SJCRH30 (cell line): ENCODE measurements around the gene PIK3C2A. TPM values are rescaled to one million over a fixed set of nuclear protein-coding genes. Genes with fewer than 3 reads are reported as not detected.
"Not testable (repeated sequence)": the region's sequence is repeated elsewhere in the genome, so short reads cannot be mapped to it uniquely, and the experiment has no call there.

ENCODE experiments used
- DNase-seq, 2 experiments: peaks; one replicate each; pipeline ENCODE4 v3.0.0-alpha.2; 2015 to 2020
- H3K27ac ChIP-seq: fragments of 250-450 bp; sonication (Bioruptor Pico); 2 replicates; pipeline ENCODE4 v1.5.1; 2020; ENCODE audit warnings: mild to moderate bottlenecking, moderate library complexity
- H3K27me3 ChIP-seq: fragments of 250-450 bp; sonication (Bioruptor Pico); 2 replicates; pipeline ENCODE4 v1.5.1; 2020; ENCODE audit warnings: mild to moderate bottlenecking, moderate library complexity
- H3K36me3 ChIP-seq: fragments of 250-450 bp; sonication (Bioruptor Pico); 2 replicates; pipeline ENCODE4 v1.5.1; 2020; ENCODE audit warnings: mild to moderate bottlenecking, moderate library complexity
- H3K4me1 ChIP-seq: fragments of 250-450 bp; sonication (Bioruptor Pico); 2 replicates; pipeline ENCODE4 v1.5.1; 2020; ENCODE audit warnings: mild to moderate bottlenecking, moderate library complexity
- H3K4me3 ChIP-seq: fragments of 250-450 bp; sonication (Bioruptor Pico); 2 replicates; pipeline ENCODE4 v1.5.1; 2020; ENCODE audit warnings: mild to moderate bottlenecking, moderate library complexity
- H3K9me3 ChIP-seq: fragments of 250-450 bp; sonication (Bioruptor Pico); replicated peaks from 2 replicates; pipeline ENCODE4 v1.5.1; 2020; ENCODE audit warnings: mild to moderate bottlenecking, moderate library complexity
- total RNA-seq: library from RNA; depleted of rRNA; stranded (reverse); fragments of >200 nt; shearing (Covaris generic); gene quantifications from 2 replicates; pipeline ENCODE4 v1.2.3, GENCODE V29; 2014; rRNA removed

Gene PIK3C2A, protein sequence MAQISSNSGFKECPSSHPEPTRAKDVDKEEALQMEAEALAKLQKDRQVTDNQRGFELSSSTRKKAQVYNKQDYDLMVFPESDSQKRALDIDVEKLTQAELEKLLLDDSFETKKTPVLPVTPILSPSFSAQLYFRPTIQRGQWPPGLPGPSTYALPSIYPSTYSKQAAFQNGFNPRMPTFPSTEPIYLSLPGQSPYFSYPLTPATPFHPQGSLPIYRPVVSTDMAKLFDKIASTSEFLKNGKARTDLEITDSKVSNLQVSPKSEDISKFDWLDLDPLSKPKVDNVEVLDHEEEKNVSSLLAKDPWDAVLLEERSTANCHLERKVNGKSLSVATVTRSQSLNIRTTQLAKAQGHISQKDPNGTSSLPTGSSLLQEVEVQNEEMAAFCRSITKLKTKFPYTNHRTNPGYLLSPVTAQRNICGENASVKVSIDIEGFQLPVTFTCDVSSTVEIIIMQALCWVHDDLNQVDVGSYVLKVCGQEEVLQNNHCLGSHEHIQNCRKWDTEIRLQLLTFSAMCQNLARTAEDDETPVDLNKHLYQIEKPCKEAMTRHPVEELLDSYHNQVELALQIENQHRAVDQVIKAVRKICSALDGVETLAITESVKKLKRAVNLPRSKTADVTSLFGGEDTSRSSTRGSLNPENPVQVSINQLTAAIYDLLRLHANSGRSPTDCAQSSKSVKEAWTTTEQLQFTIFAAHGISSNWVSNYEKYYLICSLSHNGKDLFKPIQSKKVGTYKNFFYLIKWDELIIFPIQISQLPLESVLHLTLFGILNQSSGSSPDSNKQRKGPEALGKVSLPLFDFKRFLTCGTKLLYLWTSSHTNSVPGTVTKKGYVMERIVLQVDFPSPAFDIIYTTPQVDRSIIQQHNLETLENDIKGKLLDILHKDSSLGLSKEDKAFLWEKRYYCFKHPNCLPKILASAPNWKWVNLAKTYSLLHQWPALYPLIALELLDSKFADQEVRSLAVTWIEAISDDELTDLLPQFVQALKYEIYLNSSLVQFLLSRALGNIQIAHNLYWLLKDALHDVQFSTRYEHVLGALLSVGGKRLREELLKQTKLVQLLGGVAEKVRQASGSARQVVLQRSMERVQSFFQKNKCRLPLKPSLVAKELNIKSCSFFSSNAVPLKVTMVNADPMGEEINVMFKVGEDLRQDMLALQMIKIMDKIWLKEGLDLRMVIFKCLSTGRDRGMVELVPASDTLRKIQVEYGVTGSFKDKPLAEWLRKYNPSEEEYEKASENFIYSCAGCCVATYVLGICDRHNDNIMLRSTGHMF (N-terminal part only)
- 61.0 and 64.3 TPM in 2 replicates for total RNA-seq

- Histone ChIP-seq H3K4me3 (peak within 1 kb of the TSS; percentile 71), H3K4me1 (no peaks in the 10 kb centered on the region; the same call in 1 of the 2 replicates), H3K27me3 (no peaks in the 10 kb centered on the region), H3K27ac (peak within 1 kb of the TSS; percentile 84), H3K9me3 (no peaks in the 10 kb centered on the region), H3K36me3 (peaks cover 3% of the 10 kb centered on the region; the same call in 1 of the 2 replicates)
- DNase-seq: peak; percentile 96
These were observed at the start of gene PIK3C2A for GRCh38 chr11:17207317-17208256. Gene PIK3C2A, minus strand, starts transcription at chr11:17207986. Its CDS starts 38,245 bp downstream, at chr11:17169741.

- DNase-seq: no peak
- H3K9me3 ChIP-seq: no peaks in the 10 kb centered on the region
- no peak overlapping the region for H3K4me3 ChIP-seq
- no peaks in the 10 kb centered on the region for H3K27me3 ChIP-seq
- H3K27ac ChIP-seq: no peak overlapping the region
- no peaks in the 10 kb centered on the region for H3K36me3 ChIP-seq
- H3K4me1 ChIP-seq: peaks cover 3% of the 10 kb centered on the region; the same call in 1 of the 2 replicates
These were observed 49.4 kb upstream of the PIK3C2A start for GRCh38 chr11:17257196-17257595.

DNA sequence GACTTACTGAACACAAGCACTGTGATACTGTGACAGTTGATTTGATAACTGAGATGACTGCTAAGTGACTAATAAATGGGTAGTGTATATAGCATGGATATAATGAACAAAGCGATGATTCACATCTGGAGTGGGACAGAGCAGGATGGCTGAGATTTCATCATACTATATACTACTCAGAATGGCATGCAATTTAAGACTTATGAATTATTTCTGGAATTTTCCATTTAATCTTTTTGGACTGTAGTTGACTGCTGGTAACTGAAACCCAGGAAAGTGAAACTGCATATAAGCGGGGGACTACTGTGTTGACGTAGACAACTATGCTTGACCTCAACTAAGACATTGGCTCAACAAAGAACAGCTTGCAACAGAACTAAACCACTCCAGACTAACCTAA is 48.7 kb upstream of the PIK3C2A start:
- no peak overlapping the region for H3K27ac ChIP-seq
- no peaks in the 10 kb centered on the region for H3K9me3 ChIP-seq
- no peak for DNase-seq
- H3K27me3 ChIP-seq: no peaks in the 10 kb centered on the region
- H3K36me3 ChIP-seq: no peaks in the 10 kb centered on the region
- H3K4me3 ChIP-seq: no peak overlapping the region
- peaks cover 3% of the 10 kb centered on the region; the same call in 1 of the 2 replicates for H3K4me1 ChIP-seq

DNA sequence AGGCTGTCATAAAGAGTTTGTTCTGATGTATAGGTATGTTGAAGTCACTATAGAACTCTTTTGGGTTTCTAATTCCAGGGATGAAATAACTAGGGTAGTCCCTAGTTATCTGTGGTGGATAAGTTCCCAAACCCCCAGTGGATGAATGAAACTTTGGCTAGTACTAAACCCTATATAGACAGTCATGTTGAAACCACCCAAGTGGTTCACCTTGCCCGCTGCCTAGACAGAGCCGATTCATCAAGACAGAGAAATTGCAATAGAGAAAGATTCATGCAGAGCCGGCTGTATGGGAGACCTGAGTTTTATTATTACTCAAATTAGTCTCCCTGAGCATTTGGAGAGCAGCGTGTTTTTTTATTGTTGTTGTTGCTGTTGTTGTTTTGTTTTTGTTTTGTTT is 44.9 kb upstream of the PIK3C2A start:
- Histone ChIP-seq H3K36me3 (no peaks in the 10 kb centered on the region), H3K9me3 (no peaks in the 10 kb centered on the region), H3K4me3 (no peak overlapping the region), H3K27me3 (no peaks in the 10 kb centered on the region), H3K27ac (no peak overlapping the region), H3K4me1 (peaks cover 3% of the 10 kb centered on the region; the same call in 1 of the 2 replicates)
- no peak for DNase-seq

GRCh38 chr11:17250561-17251350 is 43.0 kb upstream of the PIK3C2A start:
- DNase-seq: no peak

GRCh38 chr11:17244046-17244445 is 36.3 kb upstream of the PIK3C2A start:
- Histone ChIP-seq H3K27me3 (no peaks in the 10 kb centered on the region), H3K36me3 (no peaks in the 10 kb centered on the region), H3K4me1 (no peaks in the 10 kb centered on the region), H3K27ac (no peak overlapping the region), H3K4me3 (no peak overlapping the region), H3K9me3 (no peaks in the 10 kb centered on the region)
- no peak for DNase-seq

More at GRCh38 chr11:17250561-17251350, 43.0 kb upstream of the PIK3C2A start:
- Histone ChIP-seq H3K4me1 (no peaks in the 10 kb centered on the region), H3K9me3 (no peaks in the 10 kb centered on the region), H3K27ac (no peak overlapping the region), H3K4me3 (no peak overlapping the region), H3K36me3 (no peaks in the 10 kb centered on the region), H3K27me3 (no peaks in the 10 kb centered on the region)

GRCh38 chr11:17242954-17243353 is 35.2 kb upstream of the PIK3C2A start:
- H3K36me3 ChIP-seq, H3K4me3 ChIP-seq, H3K27me3 ChIP-seq, H3K27ac ChIP-seq, H3K9me3 ChIP-seq, DNase-seq, H3K4me1 ChIP-seq: not testable (repeated sequence)

DNA sequence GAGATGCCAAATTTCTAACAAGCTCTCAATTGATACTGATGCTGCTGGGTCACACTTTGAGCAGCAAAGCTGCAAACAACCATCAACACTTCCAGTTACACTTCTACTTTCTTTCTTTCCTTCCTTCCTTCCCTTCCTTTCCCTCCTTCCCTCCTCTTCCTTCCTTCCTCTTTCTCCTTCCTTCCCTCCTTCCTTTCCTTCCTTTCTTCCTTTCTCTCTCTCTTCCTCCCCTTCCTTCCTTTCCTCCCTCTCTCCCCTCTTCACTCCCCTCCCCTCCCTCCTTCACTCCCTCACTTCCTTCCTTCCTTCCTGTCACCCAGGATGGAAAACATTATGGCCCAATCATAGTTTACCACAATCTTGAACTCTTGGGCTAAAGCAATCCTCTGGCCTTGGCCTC is 33.0 kb upstream of the PIK3C2A start:
- no peak for DNase-seq
- H3K4me3 ChIP-seq: no peak overlapping the region
- H3K27me3 ChIP-seq: no peaks in the 10 kb centered on the region
- H3K36me3 ChIP-seq: no peaks in the 10 kb centered on the region
- H3K9me3 ChIP-seq: no peaks in the 10 kb centered on the region
- no peak overlapping the region for H3K27ac ChIP-seq
- no peaks in the 10 kb centered on the region for H3K4me1 ChIP-seq

GRCh38 chr11:17239927-17240326 is 32.1 kb upstream of the PIK3C2A start:
- not testable (repeated sequence) for DNase-seq, H3K27ac ChIP-seq, H3K27me3 ChIP-seq, H3K36me3 ChIP-seq, H3K4me3 ChIP-seq, H3K9me3 ChIP-seq, H3K4me1 ChIP-seq

DNA sequence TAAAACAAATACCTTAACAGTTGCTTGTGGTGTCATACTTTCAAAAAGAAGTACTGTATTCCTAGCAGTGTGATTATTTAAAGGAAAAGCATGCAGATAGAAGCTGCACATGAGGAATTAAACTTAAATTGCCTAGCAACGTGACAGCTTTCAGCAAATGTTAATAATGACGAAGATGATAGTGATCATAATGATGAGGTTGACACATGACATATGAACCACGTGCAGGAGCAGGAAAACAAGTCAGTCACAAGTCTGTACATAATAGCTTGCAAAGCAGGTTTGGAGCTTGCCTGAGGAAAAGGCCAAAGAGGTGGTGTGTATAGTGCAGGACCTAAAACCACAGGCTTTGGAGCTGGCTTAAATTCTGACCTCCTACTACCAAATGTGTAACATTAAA is 30.6 kb upstream of the PIK3C2A start:
- Histone ChIP-seq H3K9me3 (no peaks in the 10 kb centered on the region), H3K36me3 (no peaks in the 10 kb centered on the region), H3K27ac (no peak overlapping the region), H3K4me1 (no peaks in the 10 kb centered on the region), H3K27me3 (no peaks in the 10 kb centered on the region), H3K4me3 (no peak overlapping the region)
- DNase-seq: no peak

DNA sequence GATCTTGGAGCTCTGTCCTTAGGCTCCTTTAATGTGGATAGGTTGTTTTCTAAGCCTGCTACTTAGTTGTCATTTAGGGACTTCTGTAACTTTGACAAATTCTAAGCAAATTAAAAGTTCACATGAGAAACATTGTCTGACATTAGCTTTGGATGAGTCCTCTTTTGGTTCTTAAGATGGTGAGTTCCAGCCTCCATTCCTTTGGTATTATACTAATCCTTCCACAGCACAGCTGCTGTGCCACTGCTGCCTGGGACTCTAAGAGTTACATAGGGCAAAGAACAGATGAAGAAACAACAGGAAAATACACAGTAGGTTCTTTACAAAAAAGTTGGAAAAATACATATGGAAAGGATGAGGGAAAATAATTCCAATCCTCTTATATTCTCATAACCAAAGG is 25.3 kb upstream of the PIK3C2A start:
- H3K27ac ChIP-seq: no peak overlapping the region
- H3K27me3 ChIP-seq: no peaks in the 10 kb centered on the region
- no peak overlapping the region for H3K4me3 ChIP-seq
- peak; percentile 13 to 49 for DNase-seq
- H3K36me3 ChIP-seq: no peaks in the 10 kb centered on the region
- H3K9me3 ChIP-seq: no peaks in the 10 kb centered on the region
- H3K4me1 ChIP-seq: peaks cover 9% of the 10 kb centered on the region

- Histone ChIP-seq H3K27me3 (no peaks in the 10 kb centered on the region), H3K27ac (no peak overlapping the region), H3K9me3 (no peaks in the 10 kb centered on the region), H3K36me3 (no peaks in the 10 kb centered on the region), H3K4me1 (peaks cover 9% of the 10 kb centered on the region), H3K4me3 (no peak overlapping the region)
- DNase-seq: no peak
These were observed 23.4 kb upstream of the PIK3C2A start for GRCh38 chr11:17230867-17231851.
